ENCODE results near the gene PPM1N. TPM values are rescaled to one million over a fixed set of nuclear protein-coding genes. Genes with fewer than 3 reads are reported as not detected.

PPM1N gene
- total and polyA plus RNA-seq, 2 experiments from 2014 or later, result 0.32 to 0.63 TPM

GRCh38 chr19:45495178-45495577 is 3.1 kb upstream of the PPM1N start:
- H3K79me2 ChIP-seq (ENCODE audit: insufficient read depth), result no peaks in the 10 kb centered on the region
- no peaks in the 10 kb centered on the region for H3K9me2 ChIP-seq (ENCODE audit: insufficient read depth)
- no peak overlapping the region for H3K4me2 ChIP-seq (ENCODE audit: unreplicated experiment)
- no peak overlapping the region for H3K27ac ChIP-seq
- 0 out of 2 replicates have a peak, but pooled peaks cover 3% of the 10 kb centered on the region for H3K4me1 ChIP-seq (ENCODE audit: insufficient read depth)
- no peak overlapping the region for H3K9ac ChIP-seq
- no peak for DNase-seq
- no peaks in the 10 kb centered on the region for H4K20me1 ChIP-seq (ENCODE audit: insufficient read depth)
- H2AFZ ChIP-seq, result no peak overlapping the region
- no peaks in the 10 kb centered on the region for H3K27me3 ChIP-seq (replicated peaks; ENCODE audit: insufficient read depth)
- H3F3A ChIP-seq (ENCODE audit: insufficient read depth), result 0 out of 2 replicates have a peak, but pooled peaks cover 5% of the 10 kb centered on the region
- no peak for TF ChIP-seq EZH2phosphoT487 (IDR thresholded peaks at IDR 0.05; ENCODE audit: insufficient read depth, low read depth)
- no peak for TF ChIP-seq EZH2 (IDR thresholded peaks at IDR 0.05; ENCODE audit: insufficient read depth, poor library complexity, severe bottlenecking)
- 76 to 78% methylated on average over 5 of the region's 5 CpGs for WGBS, 2 experiments (ENCODE audit: low coverage in 1 of 2, low lambda C conversion rate in 2 of 2, missing lambda C conversion rate in 2 of 2)
- in situ Hi-C loops (cut with MboI), result no loop called here
- no peak overlapping the region for H3K4me3 ChIP-seq
- H3K9me3 ChIP-seq (ENCODE audit: low read depth), result no peaks in the 10 kb centered on the region
- H3K36me3 ChIP-seq (ENCODE audit: low read depth), result no peaks in the 10 kb centered on the region

DNA sequence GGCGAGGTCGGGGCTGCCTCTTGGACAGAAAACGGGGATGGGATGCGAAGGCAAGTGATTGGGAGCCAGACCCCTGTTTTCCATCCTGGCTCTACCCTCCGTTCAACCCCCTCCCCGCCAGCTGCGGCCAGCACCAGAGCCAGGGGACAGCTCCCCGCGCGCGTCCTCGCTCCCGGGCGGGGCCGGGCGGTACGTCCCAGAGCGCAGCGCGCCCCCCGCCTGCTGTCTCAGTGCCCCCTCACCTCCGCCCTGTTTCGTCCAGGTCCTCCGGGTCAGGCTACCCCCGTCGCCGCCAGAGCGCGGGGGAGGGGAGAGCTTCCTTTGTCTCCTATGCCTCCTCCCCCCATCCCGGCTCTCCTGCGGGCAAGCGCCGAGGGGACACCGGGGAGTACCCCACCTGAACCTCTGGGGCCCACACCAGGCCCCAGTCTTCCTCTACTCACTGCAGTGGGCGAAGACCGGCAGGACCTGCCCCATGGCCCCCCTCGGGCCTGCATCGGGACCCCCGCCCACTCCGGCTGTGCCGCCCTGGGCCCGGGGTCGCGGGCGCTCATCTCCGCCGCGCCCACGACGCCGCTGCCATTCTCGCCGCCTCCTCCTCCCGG is 1.8 kb upstream of the PPM1N start:
- H3K4me3 ChIP-seq, result peak overlapping the region; percentile 72
- no peak overlapping the region for H3K27ac ChIP-seq
- H3K79me2 ChIP-seq (ENCODE audit: insufficient read depth), result no peaks in the 10 kb centered on the region
- H3K4me2 ChIP-seq (ENCODE audit: unreplicated experiment), result peak overlapping the region; percentile 92
- 0 out of 2 replicates have a peak, but pooled peaks cover 5% of the 10 kb centered on the region for H3F3A ChIP-seq (ENCODE audit: insufficient read depth)
- H4K20me1 ChIP-seq (ENCODE audit: insufficient read depth), result no peaks in the 10 kb centered on the region
- in situ Hi-C loops (cut with MboI), result no loop called here
- H3K27me3 ChIP-seq (replicated peaks; ENCODE audit: insufficient read depth), result no peaks in the 10 kb centered on the region
- peak; percentile 62 for DNase-seq
- no peak for TF ChIP-seq EZH2phosphoT487 (IDR thresholded peaks at IDR 0.05; ENCODE audit: insufficient read depth, low read depth)
- TF ChIP-seq EZH2 (IDR thresholded peaks at IDR 0.05; ENCODE audit: insufficient read depth, poor library complexity, severe bottlenecking), result no peak
- peak overlapping the region; percentile 63 for H2AFZ ChIP-seq
- H3K36me3 ChIP-seq (ENCODE audit: low read depth), result no peaks in the 10 kb centered on the region
- WGBS, 2 experiments (ENCODE audit: low coverage in 1 of 2, low lambda C conversion rate in 2 of 2, missing lambda C conversion rate in 2 of 2), result 3 to 7% methylated on average over 15 to 35 of the region's 54 CpGs
- H3K9ac ChIP-seq, result peak overlapping the region; percentile 22
- H3K9me2 ChIP-seq (ENCODE audit: insufficient read depth), result no peaks in the 10 kb centered on the region
- H3K9me3 ChIP-seq (ENCODE audit: low read depth), result no peaks in the 10 kb centered on the region
- 0 out of 2 replicates have a peak, but pooled peaks cover 3% of the 10 kb centered on the region for H3K4me1 ChIP-seq (ENCODE audit: insufficient read depth)

DNA sequence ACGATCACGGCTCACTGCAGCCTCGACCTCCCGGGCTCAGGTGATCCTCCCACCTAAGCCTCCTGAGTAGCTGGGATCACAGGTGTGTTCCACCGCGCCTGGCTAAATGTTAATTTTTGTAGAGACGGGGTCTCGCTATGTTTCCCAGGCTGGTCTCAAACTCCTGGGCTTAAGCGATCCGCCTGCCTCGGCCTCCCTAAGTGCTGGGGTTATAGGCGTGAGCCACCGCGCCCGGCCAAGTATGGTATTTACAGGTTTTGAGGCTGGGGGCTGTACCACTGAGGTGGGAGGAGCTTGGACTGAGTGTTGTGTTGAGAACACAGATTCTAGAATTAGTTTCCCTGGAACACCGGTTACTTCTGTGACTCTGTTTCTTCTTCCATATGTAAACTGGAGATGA is 452 bp upstream of the PPM1N start:
- H3K36me3 ChIP-seq (ENCODE audit: low read depth), result no peaks in the 10 kb centered on the region
- H3K9me3 ChIP-seq (ENCODE audit: low read depth), result no peaks in the 10 kb centered on the region
- no peaks in the 10 kb centered on the region for H3K79me2 ChIP-seq (ENCODE audit: insufficient read depth)
- no peak overlapping the region for H3K4me3 ChIP-seq
- H3K27ac ChIP-seq, result no peak overlapping the region
- TF ChIP-seq EZH2 (IDR thresholded peaks at IDR 0.05; ENCODE audit: insufficient read depth, poor library complexity, severe bottlenecking), result no peak
- no peak for TF ChIP-seq EZH2phosphoT487 (IDR thresholded peaks at IDR 0.05; ENCODE audit: insufficient read depth, low read depth)
- H3K4me1 ChIP-seq (ENCODE audit: insufficient read depth), result 0 out of 2 replicates have a peak, but pooled peaks cover 3% of the 10 kb centered on the region
- no peak for DNase-seq
- WGBS, 2 experiments (ENCODE audit: low coverage in 1 of 2, low lambda C conversion rate in 2 of 2, missing lambda C conversion rate in 2 of 2), result 26% methylated on average over 16 of the region's 16 CpGs
- 0 out of 2 replicates have a peak, but pooled peaks cover 5% of the 10 kb centered on the region for H3F3A ChIP-seq (ENCODE audit: insufficient read depth)
- H3K4me2 ChIP-seq (ENCODE audit: unreplicated experiment), result no peak overlapping the region
- H3K27me3 ChIP-seq (replicated peaks; ENCODE audit: insufficient read depth), result no peaks in the 10 kb centered on the region
- H3K9me2 ChIP-seq (ENCODE audit: insufficient read depth), result no peaks in the 10 kb centered on the region
- in situ Hi-C loops (cut with MboI), result no loop called here
- no peaks in the 10 kb centered on the region for H4K20me1 ChIP-seq (ENCODE audit: insufficient read depth)
- H2AFZ ChIP-seq, result no peak overlapping the region
- H3K9ac ChIP-seq, result no peak overlapping the region

DNA sequence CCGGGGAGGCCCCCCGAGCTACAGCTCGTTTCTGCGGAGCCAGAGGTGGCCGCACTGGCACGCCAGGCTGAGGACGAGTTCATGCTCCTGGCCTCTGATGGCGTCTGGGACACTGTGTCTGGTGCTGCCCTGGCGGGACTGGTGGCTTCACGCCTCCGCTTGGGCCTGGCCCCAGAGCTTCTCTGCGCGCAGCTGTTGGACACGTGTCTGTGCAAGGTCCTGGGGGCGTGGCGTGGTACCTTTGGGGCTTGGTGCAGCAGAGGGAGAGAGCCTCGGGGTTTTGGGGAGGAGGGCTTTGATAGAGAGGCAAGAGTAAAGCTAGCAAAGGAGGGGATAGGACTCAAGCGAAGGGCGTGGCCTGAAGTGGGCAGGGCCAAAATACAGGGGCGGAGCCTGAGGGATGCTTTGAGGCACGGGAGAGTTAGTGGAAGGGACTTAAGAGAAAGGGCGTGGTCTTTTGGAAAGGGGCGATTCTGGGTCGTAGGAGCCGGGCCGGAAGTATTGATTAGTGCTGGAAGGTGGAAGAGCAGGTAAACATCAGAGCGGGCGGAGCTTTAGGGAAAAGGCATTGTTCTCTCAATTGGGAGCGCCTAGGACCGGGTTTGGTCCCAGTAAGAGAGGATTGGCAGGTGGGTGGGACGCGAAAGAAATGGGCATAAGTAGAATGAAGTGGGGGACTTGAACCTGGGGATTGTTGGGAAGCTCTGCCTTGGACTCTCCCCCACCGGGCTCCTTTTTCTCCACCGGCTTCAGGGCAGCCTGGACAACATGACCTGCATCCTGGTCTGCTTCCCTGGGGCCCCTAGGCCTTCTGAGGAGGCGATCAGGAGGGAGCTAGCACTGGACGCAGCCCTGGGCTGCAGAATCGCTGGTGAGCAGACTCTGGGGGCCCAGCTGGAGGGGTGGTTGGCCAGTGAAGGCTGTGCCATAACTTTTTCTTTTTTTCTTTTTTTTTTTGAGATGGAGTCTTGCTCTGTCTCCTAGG is 1.2 kb downstream of the PPM1N start:
- TF ChIP-seq EZH2 (IDR thresholded peaks at IDR 0.05; ENCODE audit: insufficient read depth, poor library complexity, severe bottlenecking) (no peak), EZH2phosphoT487 (IDR thresholded peaks at IDR 0.05; ENCODE audit: insufficient read depth, low read depth) (no peak)

More for the DNA sequence above, 1.2 kb downstream of the PPM1N start:
- H3K9ac ChIP-seq, result no peak overlapping the region
- 16 to 18% methylated on average over 37 of the region's 37 CpGs for WGBS, 2 experiments (ENCODE audit: low coverage in 1 of 2, low lambda C conversion rate in 2 of 2, missing lambda C conversion rate in 2 of 2)
- 0 out of 2 replicates have a peak, but pooled peaks cover 3% of the 10 kb centered on the region for H3K4me1 ChIP-seq (ENCODE audit: insufficient read depth)
- H3K9me3 ChIP-seq (ENCODE audit: low read depth), result no peaks in the 10 kb centered on the region
- H3K9me2 ChIP-seq (ENCODE audit: insufficient read depth), result no peaks in the 10 kb centered on the region
- no peaks in the 10 kb centered on the region for H3K79me2 ChIP-seq (ENCODE audit: insufficient read depth)
- no peaks in the 10 kb centered on the region for H4K20me1 ChIP-seq (ENCODE audit: insufficient read depth)
- 0 out of 2 replicates have a peak, but pooled peaks cover 5% of the 10 kb centered on the region for H3F3A ChIP-seq (ENCODE audit: insufficient read depth)
- no peak overlapping the region for H3K4me2 ChIP-seq (ENCODE audit: unreplicated experiment)
- no peak overlapping the region for H3K27ac ChIP-seq
- in situ Hi-C loops (cut with MboI), result no loop called here
- no peaks in the 10 kb centered on the region for H3K27me3 ChIP-seq (replicated peaks; ENCODE audit: insufficient read depth)
- peak overlapping the region; percentile 52 for H2AFZ ChIP-seq
- H3K36me3 ChIP-seq (ENCODE audit: low read depth), result no peaks in the 10 kb centered on the region
- H3K4me3 ChIP-seq, result 0 out of 2 replicates have a peak overlapping the region, but pooled peaks have one; percentile 48
- DNase-seq, result peak; percentile 57
